ENCODE measurements around the gene TCAIM. TPM values are rescaled to one million over a fixed set of nuclear protein-coding genes. Genes with fewer than 3 reads are reported as not detected.

TCAIM gene
- total and polyA plus RNA-seq, 2 donors (not counting 3 experiments of a cell fraction or from before 2014, with no cell fraction given) = 9.2 to 18.2 TPM

DNA sequence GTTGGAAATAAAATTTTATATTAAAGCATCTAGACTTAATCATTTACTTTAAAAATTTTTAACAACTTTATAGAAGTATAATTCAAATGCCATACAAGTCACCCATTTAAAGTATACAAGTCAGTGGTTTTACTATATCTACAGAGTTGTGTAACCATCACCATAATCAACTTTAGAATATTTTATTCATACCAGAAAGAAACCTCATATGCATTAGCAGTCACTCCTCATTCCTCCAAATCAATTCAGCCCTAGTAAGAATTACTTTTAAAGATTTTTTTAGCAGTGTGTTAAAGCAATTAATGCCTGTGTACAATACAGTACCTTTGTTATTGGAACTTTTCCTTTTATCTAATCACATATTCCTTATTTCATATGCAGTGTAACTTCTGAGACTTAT is 14.0 kb upstream of the TCAIM start:
- H3K9me1 ChIP-seq (replicated peaks; ENCODE audit: control insufficient read depth, extremely low read depth, insufficient read depth, low read length) = peaks cover 2% of the 10 kb centered on the region
- BruUV-seq (replicated peaks) = no TSS peak
- FAIRE-seq (no peak), DNase-seq (ENCODE audit: low read depth, low spot score) (no peak)
- H3K36me3 ChIP-seq (ENCODE audit: control insufficient read depth in 2 of 2, extremely low read depth in 1 of 2, insufficient read depth in 2 of 2, low read length in 2 of 2) = no peaks in the 10 kb centered on the region
- no peak overlapping the region for H3K4me3 ChIP-seq (replicated peaks in 1 of 3; ENCODE audit: insufficient read depth in 1 of 3, low read depth in 1 of 3, low read length in 3 of 3)
- dilution Hi-C loops (cut with MboI; ENCODE audit: extremely low pct_ligation_motif_present, low sequenced_read_pairs) (no loop called here), intact Hi-C loops (cut with micrococcal nuclease) (loop anchor here (10.0 kb wide), 1 partner anchor 300 kb away; the partner anchor contains the start of gene ZNF197)
- CTCF ChIA-PET = interaction anchor here (1.2 to 1.9 kb wide), 3 partner anchors 9 to 205 kb away, joined by 3 to 11 read pairs (median 10); partner anchors contain the start of gene TCAIM
- TF ChIP-seq POLR2AphosphoS5 (IDR thresholded peaks at IDR 0.05; ENCODE audit: insufficient read depth, low read depth, low read length) (no peak), FOS (IDR thresholded peaks at IDR 0.05; ENCODE audit: borderline replicate concordance, insufficient read depth, low read length) (no peak), GATA2 (IDR thresholded peaks at IDR 0.05; ENCODE audit: insufficient read depth, insufficient read length, low read depth, low read length) (no peak), POLR2A (IDR thresholded peaks at IDR 0.05; ENCODE audit: low read depth, low read length) (no peak), JUN (IDR thresholded peaks at IDR 0.05; ENCODE audit: borderline replicate concordance, insufficient read depth, insufficient read length, low read depth) (no peak), MAX (IDR thresholded peaks at IDR 0.05; ENCODE audit: insufficient read depth, insufficient read length) (no peak), EZH2 (IDR thresholded peaks at IDR 0.05; ENCODE audit: borderline replicate concordance, low read depth, low read length, severe bottlenecking) (no peak), MYC (IDR thresholded peaks at IDR 0.05; ENCODE audit: low read depth, low read length) (no peak), CTCF (IDR thresholded peaks at IDR 0.05; ENCODE audit: extremely low read depth in 1 of 2, insufficient read depth in 1 of 2, low read depth in 1 of 2, low read length in 2 of 2) (no peak)
- H3K27ac ChIP-seq (ENCODE audit: insufficient read depth, low read depth, low read length) = no peak overlapping the region
- H3K79me2 ChIP-seq (ENCODE audit: control insufficient read depth, insufficient read depth, low read length) = no peaks in the 10 kb centered on the region
- H3K9me3 ChIP-seq (replicated peaks; ENCODE audit: control insufficient read depth, insufficient read depth, low read length) = no peaks in the 10 kb centered on the region
- no peaks in the 10 kb centered on the region for H4K20me1 ChIP-seq (replicated peaks; ENCODE audit: control insufficient read depth, extremely low read depth, insufficient read depth, low read length)
- peaks cover 2 to 3% of the 10 kb centered on the region in 2 experiments for H3K27me3 ChIP-seq (ENCODE audit: control insufficient read depth in 2 of 2, insufficient read depth in 2 of 2, low read length in 2 of 2)
- no peak overlapping the region for H3K4me2 ChIP-seq (ENCODE audit: insufficient read depth, low read length)
- no peak overlapping the region for H3K9ac ChIP-seq (replicated peaks; ENCODE audit: extremely low read depth, insufficient read depth, low read length)
- POLR2A ChIA-PET = no interaction called here
- no peak overlapping the region for H2AFZ ChIP-seq (ENCODE audit: low read depth, low read length)
- H3K4me1 ChIP-seq (ENCODE audit: control insufficient read depth, extremely low read depth, insufficient read depth, low read length) = no peaks in the 10 kb centered on the region
